SK-N-MC (cell line): Measurements from ENCODE around the gene BMS1.

Source experiments
- EZH2 ChIP-seq: fragments of 200-600 bp; sonication (generic); IDR thresholded peaks from one replicate; pipeline ENCODE4 v1.6.1; 2017; ENCODE audit warnings: antibody characterized with exemption
- POLR2AphosphoS5 ChIP-seq: IDR thresholded peaks from 2 replicates; pipeline ENCODE4 v1.6.1; 2012; ENCODE audit warnings: mild to moderate bottlenecking, low read depth, low read length, borderline replicate concordance

GRCh38 chr10:42864575-42864974, 82.0 kb downstream of the BMS1 start:
- TF ChIP-seq EZH2: no peak
- TF ChIP-seq POLR2AphosphoS5: no peak
